Stimulated activated naive B cell treated with anti-CD40 and anti-IgM and Interleukin-4, amounts not matched to agents 10 μg/mL and 1 μg/mL and 100 μg/mL, for 72 hours (primary cell): ENCODE data around the gene CYTH2.

Experiments used
- ATAC-seq, 2 donors: fragments of 150-1000 bp; cut with Tn5 transposase; replicated peaks; 2 replicates each; pipeline ENCODE4 v1.10.0; 2021; ENCODE audit warnings: moderate library complexity in 1 of 2
- DNase-seq: peaks from one replicate; pipeline ENCODE4 v3.0.0; 2021
- H3K27ac Mint-ChIP-seq: one replicate; pipeline ENCODE4 v1.8.0; 2022; ENCODE audit warnings: mild to moderate bottlenecking, mixed read lengths
- H3K27me3 Mint-ChIP-seq, 2 donors: one replicate each; pipeline ENCODE4 v1.8.0; 2022; ENCODE audit warnings: mixed read lengths in 2 of 2
- H3K36me3 Mint-ChIP-seq, 2 donors: one replicate each; pipeline ENCODE4 v1.8.0; 2022; ENCODE audit warnings: mixed read lengths in 2 of 2, mild to moderate bottlenecking in 1 of 2
- H3K4me1 Mint-ChIP-seq, 2 donors: one replicate each; pipeline ENCODE4 v1.8.0; 2022; ENCODE audit warnings: mixed read lengths in 2 of 2, mild to moderate bottlenecking in 1 of 2
- H3K4me3 Mint-ChIP-seq, 2 donors: one replicate each; pipeline ENCODE4 v1.8.0; 2022; ENCODE audit warnings: mild to moderate bottlenecking in 2 of 2, mixed read lengths in 2 of 2, moderate library complexity in 1 of 2
- H3K9me3 Mint-ChIP-seq, 2 donors: one replicate each; pipeline ENCODE4 v1.8.0; 2022; ENCODE audit warnings: mixed read lengths in 2 of 2, mild to moderate bottlenecking in 1 of 2

CYTH2 gene

DNA sequence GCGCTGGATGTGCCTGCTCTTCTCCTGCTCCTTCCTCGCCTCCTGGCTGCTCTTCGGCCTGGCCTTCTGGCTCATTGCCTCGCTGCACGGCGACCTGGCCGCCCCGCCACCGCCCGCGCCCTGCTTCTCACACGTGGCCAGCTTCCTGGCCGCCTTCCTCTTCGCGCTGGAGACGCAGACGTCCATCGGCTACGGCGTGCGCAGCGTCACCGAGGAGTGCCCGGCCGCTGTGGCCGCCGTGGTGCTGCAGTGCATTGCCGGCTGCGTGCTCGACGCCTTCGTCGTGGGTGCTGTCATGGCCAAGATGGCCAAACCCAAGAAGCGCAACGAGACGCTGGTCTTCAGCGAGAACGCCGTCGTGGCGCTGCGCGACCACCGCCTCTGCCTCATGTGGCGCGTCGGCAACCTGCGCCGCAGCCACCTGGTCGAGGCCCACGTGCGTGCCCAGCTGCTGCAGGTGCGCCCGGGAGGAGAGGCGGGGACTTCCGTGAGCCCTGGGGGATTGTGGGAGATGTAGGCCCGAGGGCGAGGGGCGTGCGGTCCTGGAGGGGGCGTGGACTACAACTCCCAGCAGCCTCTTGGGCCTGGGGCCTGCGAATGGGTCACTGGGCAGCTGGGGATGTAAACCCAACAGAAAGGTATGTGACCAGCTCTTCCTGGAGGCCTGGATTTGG is 7.0 kb upstream of the CYTH2 start:
- no peak overlapping the region for H3K27ac Mint-ChIP-seq
- peaks cover 0 to 2% of the 10 kb centered on the region in 2 donors for H3K4me1 Mint-ChIP-seq
- ATAC-seq (peak; percentile 50 to 62), DNase-seq (no peak)
- peaks cover 0 to 1% of the 10 kb centered on the region in 2 donors for H3K9me3 Mint-ChIP-seq
- H3K36me3 Mint-ChIP-seq: peaks cover 24 to 48% of the 10 kb centered on the region in 2 donors
- no peaks in the 10 kb centered on the region for H3K27me3 Mint-ChIP-seq
- no peak overlapping the region for H3K4me3 Mint-ChIP-seq

DNA sequence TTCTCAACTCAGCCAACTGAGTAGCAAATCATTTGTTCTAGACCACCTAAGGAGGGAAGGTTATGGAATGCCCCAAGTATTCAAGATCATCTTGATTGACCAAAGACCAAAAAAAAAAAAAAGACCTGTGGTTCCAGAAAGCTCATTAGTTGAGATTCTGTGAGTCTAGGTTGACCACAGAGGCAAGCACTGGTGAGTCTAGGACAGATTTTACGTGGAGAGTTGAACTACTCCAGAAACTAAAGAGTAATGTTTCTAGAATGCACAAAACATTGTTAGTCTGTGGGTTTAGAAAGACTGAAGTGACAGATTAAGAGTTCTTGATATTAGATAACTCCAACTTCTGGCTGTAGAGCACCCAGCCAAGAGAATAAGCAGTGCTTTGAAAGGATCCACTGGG is 4.0 kb upstream of the CYTH2 start:
- Mint-ChIP-seq H3K4me3 (no peak overlapping the region), H3K4me1 (peaks cover 8 to 18% of the 10 kb centered on the region in 2 donors), H3K36me3 (peaks cover 18 to 32% of the 10 kb centered on the region in 2 donors), H3K27ac (no peak overlapping the region), H3K9me3 (peaks cover 0 to 1% of the 10 kb centered on the region in 2 donors), H3K27me3 (no peaks in the 10 kb centered on the region)
- ATAC-seq (no peak), DNase-seq (no peak)

DNA sequence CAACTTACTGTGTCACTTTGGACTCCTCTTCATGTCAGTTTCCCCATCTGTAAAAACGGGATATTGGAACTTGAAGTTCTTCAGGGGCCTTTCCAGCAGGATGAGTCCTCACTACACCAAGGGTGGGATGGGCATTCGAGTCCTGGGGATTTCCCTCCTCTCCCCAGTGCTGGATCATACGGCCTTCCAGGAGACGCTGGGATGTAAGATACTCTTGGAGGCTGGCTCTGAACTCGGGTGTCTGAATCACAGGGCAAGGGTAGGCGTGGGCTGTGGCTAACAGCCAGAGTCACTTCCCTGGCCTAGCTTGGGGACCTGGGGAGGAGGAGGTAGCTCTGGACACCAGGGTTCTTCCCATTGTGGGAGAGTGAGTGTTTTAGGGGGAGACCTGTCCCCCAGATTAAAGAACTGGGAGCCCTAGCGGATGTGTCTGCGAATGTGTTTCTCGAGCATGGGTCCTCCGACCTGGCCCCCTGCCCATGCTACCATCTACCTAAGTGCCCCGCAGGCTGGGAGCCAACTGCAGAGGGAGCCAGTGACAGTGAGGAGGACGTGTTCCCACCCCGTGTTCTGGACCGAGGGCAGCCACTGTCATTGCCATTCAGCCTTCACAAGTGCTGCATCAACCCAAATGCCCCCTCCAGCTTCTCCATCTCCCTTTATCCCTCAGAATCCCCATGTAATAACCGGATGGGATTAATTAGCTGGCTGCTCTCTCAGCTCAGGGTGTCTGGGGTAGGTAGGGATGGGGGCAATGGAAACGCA is 2.4 kb upstream of the CYTH2 start:
- DNase-seq (no peak), ATAC-seq (no peak)
- Mint-ChIP-seq H3K9me3 (peaks cover 0 to 1% of the 10 kb centered on the region in 2 donors), H3K4me1 (peaks cover 11 to 29% of the 10 kb centered on the region in 2 donors), H3K36me3 (peaks cover 22 to 34% of the 10 kb centered on the region in 2 donors), H3K4me3 (no peak overlapping the region), H3K27ac (no peak overlapping the region), H3K27me3 (no peaks in the 10 kb centered on the region)

DNA sequence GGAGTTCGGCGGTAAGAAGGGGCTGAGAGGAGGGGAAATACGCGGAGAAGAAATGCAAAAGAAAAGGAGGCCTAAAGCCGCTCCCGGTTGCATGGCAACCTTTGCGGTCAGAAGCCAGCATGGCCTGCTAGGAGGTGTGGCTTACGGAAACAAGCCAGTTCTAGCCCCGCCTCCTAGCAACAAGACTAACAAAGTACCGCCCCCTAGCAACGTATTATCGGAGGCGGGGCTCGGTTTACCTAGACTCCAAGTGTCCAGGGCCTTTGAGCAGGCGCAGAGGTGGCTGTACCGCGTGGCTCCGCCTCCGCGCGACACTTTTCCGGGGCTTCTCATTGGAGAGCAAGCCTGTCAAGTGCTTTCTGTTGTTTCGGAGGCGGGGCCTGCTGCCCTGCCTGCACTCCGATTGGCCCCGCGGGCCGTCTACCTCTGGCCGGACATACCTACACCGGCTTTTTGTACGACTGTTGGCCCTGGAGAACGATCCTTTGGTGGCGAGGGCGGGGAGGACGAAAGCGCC is 339 bp upstream of the CYTH2 start:
- H3K36me3 Mint-ChIP-seq: peaks cover 28 to 37% of the 10 kb centered on the region in 2 donors
- H3K27me3 Mint-ChIP-seq: no peaks in the 10 kb centered on the region
- H3K4me3 Mint-ChIP-seq: peak overlapping the region; percentile 83 to 89
- H3K27ac Mint-ChIP-seq: peak overlapping the region; percentile 93
- no peaks in the 10 kb centered on the region for H3K9me3 Mint-ChIP-seq
- DNase-seq (peak; percentile 100), ATAC-seq (peak; percentile 92)
- H3K4me1 Mint-ChIP-seq: peaks cover 12 to 39% of the 10 kb centered on the region in 2 donors

DNA sequence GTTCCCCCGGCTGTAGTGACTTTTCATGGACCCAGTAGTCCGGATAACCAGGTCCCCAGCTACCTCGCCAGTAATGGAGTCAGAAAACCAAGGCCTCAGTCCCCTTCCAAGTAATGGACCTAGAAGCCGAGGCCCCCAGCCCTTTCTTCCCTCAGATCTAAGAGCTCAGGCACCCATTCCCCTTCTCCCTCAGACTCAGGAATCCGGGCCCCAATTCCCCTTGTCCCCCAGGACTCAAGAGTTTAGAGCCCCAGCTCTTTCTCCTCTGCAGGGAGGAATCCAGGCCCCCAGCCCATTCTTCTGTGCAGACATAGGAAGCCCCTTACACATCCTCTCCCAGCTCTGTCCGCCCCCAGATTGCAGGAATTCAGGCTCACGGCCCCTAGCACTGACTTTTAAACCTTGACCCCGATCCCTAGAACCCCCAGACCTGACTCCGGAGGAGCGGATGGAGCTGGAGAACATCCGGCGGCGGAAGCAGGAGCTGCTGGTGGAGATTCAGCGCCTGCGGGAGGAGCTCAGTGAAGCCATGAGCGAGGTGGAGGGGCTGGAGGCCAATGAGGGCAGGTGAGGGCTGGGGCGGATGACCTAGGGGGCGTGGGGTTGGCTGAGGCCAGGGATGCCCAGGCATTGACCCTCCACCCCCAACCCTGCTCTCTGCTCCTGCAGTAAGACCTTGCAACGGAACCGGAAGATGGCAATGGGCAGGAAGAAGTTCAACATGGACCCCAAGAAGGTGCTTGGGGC is 938 bp downstream of the CYTH2 start:
- Mint-ChIP-seq H3K27ac (peak overlapping the region; percentile 56), H3K9me3 (no peaks in the 10 kb centered on the region), H3K36me3 (peaks cover 30 to 40% of the 10 kb centered on the region in 2 donors), H3K4me3 (peak overlapping the region; percentile 83 to 89), H3K4me1 (peaks cover 14 to 46% of the 10 kb centered on the region in 2 donors), H3K27me3 (no peaks in the 10 kb centered on the region)
- ATAC-seq (no peak), DNase-seq (no peak)

DNA sequence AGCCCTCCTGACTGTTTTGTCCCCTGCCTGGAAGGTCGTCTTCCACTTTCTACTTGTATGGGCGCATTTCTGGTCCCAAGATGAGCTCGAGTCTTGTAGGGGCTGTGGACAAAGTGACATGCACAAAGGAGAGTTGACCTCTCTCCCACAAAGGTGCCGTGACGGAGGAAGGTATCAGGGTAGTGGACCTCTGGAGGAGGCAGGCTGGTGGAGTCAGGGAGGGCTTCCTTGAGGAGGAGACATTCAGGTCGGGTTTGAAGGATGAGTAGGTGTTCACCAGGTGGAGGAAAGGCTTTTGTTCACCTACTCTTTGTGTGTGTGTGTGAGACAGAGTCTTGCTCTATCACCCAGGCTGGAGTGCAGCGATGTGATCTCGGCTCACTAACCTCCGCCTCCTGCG is 1.7 kb downstream of the CYTH2 start:
- peaks cover 38 to 42% of the 10 kb centered on the region in 2 donors for H3K36me3 Mint-ChIP-seq
- H3K27ac Mint-ChIP-seq: no peak overlapping the region
- H3K4me1 Mint-ChIP-seq: peaks cover 14 to 46% of the 10 kb centered on the region in 2 donors
- H3K27me3 Mint-ChIP-seq: no peaks in the 10 kb centered on the region
- no peak for DNase-seq
- no peaks in the 10 kb centered on the region for H3K9me3 Mint-ChIP-seq
- no peak for ATAC-seq
- H3K4me3 Mint-ChIP-seq: peak overlapping the region in 1 of 2 donors; percentile 19

DNA sequence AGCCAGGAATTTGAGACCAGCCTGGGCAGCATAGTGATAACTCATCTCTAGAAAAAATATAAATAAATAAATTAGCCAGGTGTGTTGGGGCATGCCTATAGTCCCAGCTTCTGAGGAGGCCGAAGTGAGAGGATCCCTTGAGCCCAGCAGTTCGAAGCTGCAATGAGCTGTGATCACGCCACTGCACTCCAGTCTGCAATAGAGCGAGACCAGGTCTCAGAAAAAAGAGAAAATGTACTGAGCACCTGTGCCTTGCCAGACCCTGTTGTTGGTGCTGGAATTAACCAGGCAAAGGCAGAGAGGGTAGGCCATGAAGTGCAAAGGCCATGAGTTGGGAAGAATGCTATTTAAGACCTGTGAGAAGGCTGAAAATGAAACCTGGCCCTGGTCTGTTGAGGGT is 2.7 kb downstream of the CYTH2 start:
- DNase-seq: no peak
- Mint-ChIP-seq H3K27ac (no peak overlapping the region), H3K4me1 (peaks cover 14 to 46% of the 10 kb centered on the region in 2 donors), H3K9me3 (no peaks in the 10 kb centered on the region), H3K4me3 (no peak overlapping the region), H3K36me3 (peaks cover 39 to 47% of the 10 kb centered on the region in 2 donors), H3K27me3 (no peaks in the 10 kb centered on the region)
- no peak for ATAC-seq

DNA sequence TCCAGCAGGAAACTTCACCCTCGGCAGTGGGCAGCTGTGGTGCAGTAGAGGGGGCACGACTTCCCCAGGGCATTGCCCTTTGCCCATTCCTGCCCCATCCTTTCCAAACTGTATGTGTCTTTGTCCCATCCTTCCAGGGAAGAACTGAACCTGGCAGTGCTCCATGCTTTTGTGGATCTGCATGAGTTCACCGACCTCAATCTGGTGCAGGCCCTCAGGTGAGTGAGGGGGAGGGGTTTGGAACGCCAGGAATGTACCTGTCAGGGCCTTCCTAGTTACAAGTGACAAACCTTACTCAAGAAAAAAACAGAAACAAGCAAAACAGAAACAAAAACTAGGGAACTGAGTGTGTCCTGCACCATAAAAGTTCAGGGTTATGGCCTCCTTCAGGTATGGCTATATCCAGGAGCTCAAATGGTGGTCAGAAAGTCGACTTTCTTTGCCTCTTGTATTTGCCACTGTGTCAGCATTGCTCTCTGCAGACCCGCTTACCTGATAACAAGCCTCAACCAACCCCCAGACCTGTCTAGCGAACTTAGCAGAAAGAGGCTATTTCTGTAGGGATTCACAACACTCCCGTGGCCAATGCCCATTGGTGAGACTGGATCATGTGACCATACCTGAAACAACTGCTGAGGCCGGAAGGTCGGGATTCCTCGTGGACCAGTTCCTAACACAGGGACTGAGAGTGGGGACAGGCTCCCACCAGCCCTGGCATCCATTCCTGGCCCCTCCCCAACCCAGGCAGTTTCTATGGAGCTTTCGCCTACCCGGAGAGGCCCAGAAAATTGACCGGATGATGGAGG is 4.2 kb downstream of the CYTH2 start:
- Mint-ChIP-seq H3K27ac (no peak overlapping the region), H3K36me3 (peaks cover 39 to 47% of the 10 kb centered on the region in 2 donors), H3K27me3 (no peaks in the 10 kb centered on the region), H3K4me1 (peaks cover 10 to 38% of the 10 kb centered on the region in 2 donors), H3K9me3 (no peaks in the 10 kb centered on the region), H3K4me3 (no peak overlapping the region)
- ATAC-seq: no peak
- DNase-seq: no peak

DNA sequence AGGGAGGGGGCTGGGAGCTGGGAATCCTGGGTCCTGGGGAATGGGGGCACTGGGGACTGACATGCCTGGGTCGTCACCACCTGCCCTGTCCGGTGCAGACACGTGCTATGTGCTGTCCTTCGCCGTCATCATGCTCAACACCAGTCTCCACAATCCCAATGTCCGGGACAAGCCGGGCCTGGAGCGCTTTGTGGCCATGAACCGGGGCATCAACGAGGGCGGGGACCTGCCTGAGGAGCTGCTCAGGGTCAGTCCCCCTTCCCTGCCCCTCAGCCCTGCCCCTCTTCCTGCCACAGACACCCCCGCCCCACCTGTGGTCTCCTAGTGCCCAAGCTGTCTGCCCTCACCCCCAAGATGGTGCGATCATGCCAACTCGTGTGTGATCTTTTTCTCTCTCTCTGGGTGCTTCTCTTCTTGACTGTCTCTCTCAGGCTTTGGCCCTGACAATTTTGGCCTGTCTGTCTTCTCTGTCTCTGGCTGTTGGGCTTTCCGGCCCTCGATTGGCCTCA is 5.0 kb downstream of the CYTH2 start:
- Mint-ChIP-seq H3K27ac (peak overlapping the region; percentile 53), H3K9me3 (no peaks in the 10 kb centered on the region), H3K36me3 (peaks cover 39 to 48% of the 10 kb centered on the region in 2 donors), H3K4me1 (peaks cover 8 to 33% of the 10 kb centered on the region in 2 donors), H3K4me3 (no peak overlapping the region), H3K27me3 (no peaks in the 10 kb centered on the region)
- no peak for DNase-seq
- no peak for ATAC-seq

DNA sequence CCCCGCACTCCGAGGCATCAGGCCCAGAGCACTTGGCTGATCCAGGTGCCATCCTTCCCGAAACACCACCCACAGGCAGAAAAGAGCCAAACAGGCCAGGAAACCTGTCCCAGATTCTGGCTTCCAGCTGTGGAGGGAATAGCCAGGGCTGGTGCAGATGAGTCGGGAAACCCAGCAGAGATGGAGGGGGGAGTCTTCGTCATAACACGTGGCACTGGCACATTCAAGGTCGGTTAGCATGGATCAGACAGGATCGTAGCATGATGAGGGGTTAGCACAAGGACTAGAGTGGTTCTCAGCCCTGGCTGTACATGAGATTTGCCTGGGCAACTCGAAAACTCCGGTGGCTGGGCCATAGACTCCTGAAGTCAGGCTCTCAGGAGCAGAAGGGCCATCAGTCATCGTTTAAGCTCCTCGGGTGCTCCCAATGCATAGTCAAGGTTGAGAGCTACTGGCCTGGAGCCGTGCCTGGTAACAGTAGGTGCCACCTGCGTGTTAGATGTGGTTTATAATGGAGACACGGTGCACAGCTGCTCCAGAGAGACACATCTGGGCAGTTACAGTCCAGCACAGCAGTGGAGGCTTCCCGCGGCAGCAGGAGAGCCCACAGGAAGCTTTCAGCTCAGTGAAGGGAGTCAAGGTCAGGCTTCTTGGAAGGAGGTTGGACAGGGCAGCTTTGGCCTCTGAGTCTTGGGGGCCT is 6.3 kb downstream of the CYTH2 start:
- no peaks in the 10 kb centered on the region for H3K27me3 Mint-ChIP-seq
- H3K27ac Mint-ChIP-seq: no peak overlapping the region
- DNase-seq (no peak), ATAC-seq (no peak)
- H3K4me3 Mint-ChIP-seq: no peak overlapping the region
- peaks cover 37 to 54% of the 10 kb centered on the region in 2 donors for H3K36me3 Mint-ChIP-seq
- no peaks in the 10 kb centered on the region for H3K9me3 Mint-ChIP-seq
- peaks cover 11 to 36% of the 10 kb centered on the region in 2 donors for H3K4me1 Mint-ChIP-seq

DNA sequence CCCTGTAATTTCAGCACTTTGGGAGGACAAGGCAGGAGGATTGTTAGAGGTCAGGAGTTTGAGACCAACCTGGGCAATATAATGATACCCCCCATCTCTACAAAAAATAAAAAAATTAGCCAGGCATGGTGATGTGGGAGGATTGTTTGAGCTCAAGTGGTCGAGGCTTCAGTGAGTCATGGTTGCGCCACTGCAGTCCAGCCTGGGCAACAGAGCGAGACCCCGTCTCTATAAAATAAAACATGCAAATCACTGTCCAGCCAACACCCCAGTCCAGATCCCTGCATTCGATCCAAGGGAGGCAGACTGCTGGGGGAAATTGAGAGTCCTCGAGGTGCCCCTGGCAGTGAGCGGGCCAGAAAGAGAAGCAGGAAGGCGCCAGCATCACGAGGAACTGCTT is 7.0 kb downstream of the CYTH2 start:
- H3K4me1 Mint-ChIP-seq: peaks cover 14 to 36% of the 10 kb centered on the region in 2 donors
- no peaks in the 10 kb centered on the region for H3K27me3 Mint-ChIP-seq
- ATAC-seq: no peak
- DNase-seq: no peak
- no peak overlapping the region for H3K4me3 Mint-ChIP-seq
- peak overlapping the region; percentile 31 for H3K27ac Mint-ChIP-seq
- H3K36me3 Mint-ChIP-seq: peaks cover 34 to 50% of the 10 kb centered on the region in 2 donors
- no peaks in the 10 kb centered on the region for H3K9me3 Mint-ChIP-seq

DNA sequence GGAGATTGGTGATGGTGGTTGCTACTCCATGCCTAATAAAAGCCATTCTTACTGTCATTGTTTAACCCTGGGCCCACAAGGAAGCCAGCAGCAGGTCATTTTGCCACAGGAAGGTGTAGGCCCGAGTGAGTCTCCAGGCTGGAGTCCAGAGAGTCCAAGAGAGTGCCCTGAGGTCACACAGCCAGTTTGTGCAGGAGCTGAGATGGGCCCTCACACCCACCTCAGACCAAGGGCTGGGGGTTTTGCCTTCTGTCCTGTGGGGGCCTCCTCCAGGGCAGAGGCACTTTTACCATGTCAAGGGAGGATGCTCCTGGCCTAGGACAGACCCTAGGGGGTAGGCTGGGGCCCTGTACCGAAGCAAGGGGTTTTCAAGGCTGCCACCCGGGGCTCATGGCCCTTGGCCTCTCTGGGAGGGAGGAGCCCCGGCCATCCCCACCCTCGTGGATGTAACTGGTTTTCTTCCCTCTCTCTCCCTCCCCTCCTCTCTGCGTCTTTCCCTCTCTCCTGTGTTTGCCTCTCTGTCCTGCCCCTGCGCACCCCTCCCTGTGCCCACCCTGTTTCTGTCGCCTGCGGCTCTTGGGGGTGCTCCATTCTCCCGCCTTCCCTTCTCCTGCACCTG is 8.0 kb downstream of the CYTH2 start:
- H3K4me3 Mint-ChIP-seq: no peak overlapping the region
- DNase-seq: no peak
- ATAC-seq: no peak
- H3K4me1 Mint-ChIP-seq: peaks cover 19 to 35% of the 10 kb centered on the region in 2 donors
- peak overlapping the region; percentile 47 for H3K27ac Mint-ChIP-seq
- no peaks in the 10 kb centered on the region for H3K27me3 Mint-ChIP-seq
- no peaks in the 10 kb centered on the region for H3K9me3 Mint-ChIP-seq
- peaks cover 31 to 42% of the 10 kb centered on the region in 2 donors for H3K36me3 Mint-ChIP-seq
